Hepatocyte (in vitro differentiated cells): ENCODE data around the gene NIPSNAP2. TPM values are rescaled to one million over a fixed set of nuclear protein-coding genes. Genes with fewer than 3 reads are reported as not detected.

Experiments
- DNase-seq: peaks from one replicate; pipeline ENCODE4 v3.0.0-alpha.2; 2016; ENCODE audit warnings: low spot score
- H2AFZ ChIP-seq: fragments of 200-600 bp; sonication (generic); 2 replicates; pipeline ENCODE4 v1.6.0; 2016; ENCODE audit warnings: antibody characterized with exemption, mild to moderate bottlenecking
- H3K27ac ChIP-seq: fragments of 200-600 bp; sonication (generic); 2 replicates; pipeline ENCODE4 v1.5.1; 2016; ENCODE audit warnings: mild to moderate bottlenecking
- H3K27me3 ChIP-seq: fragments of 200-600 bp; sonication (generic); 2 replicates; pipeline ENCODE4 v1.6.1; 2016
- H3K36me3 ChIP-seq: fragments of 200-600 bp; sonication (generic); replicated peaks from 2 replicates; pipeline ENCODE4 v1.5.1; 2016; ENCODE audit warnings: low read depth; ENCODE audit not compliant: insufficient read depth
- H3K4me1 ChIP-seq: fragments of 200-600 bp; sonication (generic); 2 replicates; pipeline ENCODE4 v1.5.1; 2016; ENCODE audit warnings: mild to moderate bottlenecking, moderate library complexity; ENCODE audit not compliant: insufficient read depth
- H3K4me2 ChIP-seq: fragments of 200-600 bp; sonication (generic); 2 replicates; pipeline ENCODE4 v1.6.0; 2016
- H3K4me3 ChIP-seq: fragments of 200-600 bp; sonication (generic); 2 replicates; pipeline ENCODE4 v1.5.1; 2016; ENCODE audit warnings: mild to moderate bottlenecking
- H3K79me2 ChIP-seq: fragments of 200-600 bp; sonication (generic); 2 replicates; pipeline ENCODE4 v1.6.0; 2017; ENCODE audit warnings: mild to moderate bottlenecking
- H3K9me2 ChIP-seq: fragments of 200-600 bp; sonication (generic); replicated peaks from 2 replicates; pipeline ENCODE4 v1.6.0; 2017; ENCODE audit warnings: mild to moderate bottlenecking; ENCODE audit not compliant: insufficient read depth
- H3K9me3 ChIP-seq: fragments of 200-600 bp; sonication (generic); 2 replicates; pipeline ENCODE4 v1.5.1; 2016; ENCODE audit warnings: low read depth, mild to moderate bottlenecking
- H4K20me1 ChIP-seq: fragments of 200-600 bp; sonication (generic); 2 replicates; pipeline ENCODE4 v1.6.0; 2016; ENCODE audit warnings: mild to moderate bottlenecking; ENCODE audit not compliant: insufficient read depth, poor library complexity, severe bottlenecking
- EZH2 ChIP-seq: fragments of 200-600 bp; sonication (generic); IDR thresholded peaks from 2 replicates; pipeline ENCODE4 v1.6.1; 2016; ENCODE audit warnings: antibody characterized with exemption, mild to moderate bottlenecking, borderline replicate concordance
- EZH2phosphoT487 ChIP-seq: fragments of 200-600 bp; sonication (generic); IDR thresholded peaks from one replicate; pipeline ENCODE4 v1.6.1; 2018; ENCODE audit warnings: antibody characterized with exemption, mild to moderate bottlenecking, low read depth, moderate library complexity; ENCODE audit not compliant: unreplicated experiment, severe bottlenecking
- WGBS: methylation state at CpG from one replicate; pipeline ENCODE4 v1.1.6; 2016; ENCODE audit warnings: low lambda C conversion rate; ENCODE audit errors: missing lambda C conversion rate; 5-methylcytosine and 5-hydroxymethylcytosine counted together
- polyA plus RNA-seq: library from polyadenylated mRNA; unstranded; fragments of >200 nt; fragmentation: Nextera tagmentation; extraction: Ambion mirVana; gene quantifications from 2 replicates; pipeline ENCODE4 v1.2.1, GENCODE V29; 2016
- total RNA-seq: library from RNA; depleted of rRNA; stranded (reverse); fragments of >200 nt; gene quantifications from 2 replicates; pipeline ENCODE4 v1.2.3, GENCODE V29; 2014
- TF ChIP-seq, protein P1 (sequence below): fragments of 200-600 bp; sonication (generic); IDR thresholded peaks from 2 replicates; pipeline ENCODE4 v1.5.1; 2016; ENCODE audit warnings: antibody characterized with exemption, mild to moderate bottlenecking; ENCODE audit not compliant: poor library complexity

NIPSNAP2 gene
- total and polyA plus RNA-seq, 2 experiments from 2014 or later: 47.6 to 51.6 TPM

DNA sequence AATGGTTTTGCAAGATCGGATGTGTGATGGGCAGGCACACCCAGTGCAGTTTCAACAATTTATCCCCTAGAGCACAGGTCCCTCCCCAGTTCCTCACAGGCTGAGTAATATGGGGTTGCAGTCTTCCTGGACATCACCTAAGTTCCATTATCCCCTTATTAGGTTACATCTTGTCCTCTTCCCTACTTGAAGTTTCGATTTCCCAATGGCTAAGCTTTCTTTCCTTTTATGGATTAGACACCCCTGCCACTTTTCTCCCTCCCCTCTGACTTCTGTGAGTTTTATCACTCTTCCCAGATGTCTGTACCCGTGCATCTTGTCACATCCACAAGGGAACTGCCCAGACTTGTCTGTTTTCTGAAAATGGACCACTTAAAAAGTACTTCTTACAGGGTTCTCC, 2.4 kb upstream of the NIPSNAP2 start:
- TF ChIP-seq EZH2 (no peak), EZH2phosphoT487 (no peak)
- TF ChIP-seq, protein P1, sequence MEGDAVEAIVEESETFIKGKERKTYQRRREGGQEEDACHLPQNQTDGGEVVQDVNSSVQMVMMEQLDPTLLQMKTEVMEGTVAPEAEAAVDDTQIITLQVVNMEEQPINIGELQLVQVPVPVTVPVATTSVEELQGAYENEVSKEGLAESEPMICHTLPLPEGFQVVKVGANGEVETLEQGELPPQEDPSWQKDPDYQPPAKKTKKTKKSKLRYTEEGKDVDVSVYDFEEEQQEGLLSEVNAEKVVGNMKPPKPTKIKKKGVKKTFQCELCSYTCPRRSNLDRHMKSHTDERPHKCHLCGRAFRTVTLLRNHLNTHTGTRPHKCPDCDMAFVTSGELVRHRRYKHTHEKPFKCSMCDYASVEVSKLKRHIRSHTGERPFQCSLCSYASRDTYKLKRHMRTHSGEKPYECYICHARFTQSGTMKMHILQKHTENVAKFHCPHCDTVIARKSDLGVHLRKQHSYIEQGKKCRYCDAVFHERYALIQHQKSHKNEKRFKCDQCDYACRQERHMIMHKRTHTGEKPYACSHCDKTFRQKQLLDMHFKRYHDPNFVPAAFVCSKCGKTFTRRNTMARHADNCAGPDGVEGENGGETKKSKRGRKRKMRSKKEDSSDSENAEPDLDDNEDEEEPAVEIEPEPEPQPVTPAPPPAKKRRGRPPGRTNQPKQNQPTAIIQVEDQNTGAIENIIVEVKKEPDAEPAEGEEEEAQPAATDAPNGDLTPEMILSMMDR: no peak
- Histone ChIP-seq H3K27me3 (no peaks in the 10 kb centered on the region), H3K4me2 (no peak overlapping the region)

DNA sequence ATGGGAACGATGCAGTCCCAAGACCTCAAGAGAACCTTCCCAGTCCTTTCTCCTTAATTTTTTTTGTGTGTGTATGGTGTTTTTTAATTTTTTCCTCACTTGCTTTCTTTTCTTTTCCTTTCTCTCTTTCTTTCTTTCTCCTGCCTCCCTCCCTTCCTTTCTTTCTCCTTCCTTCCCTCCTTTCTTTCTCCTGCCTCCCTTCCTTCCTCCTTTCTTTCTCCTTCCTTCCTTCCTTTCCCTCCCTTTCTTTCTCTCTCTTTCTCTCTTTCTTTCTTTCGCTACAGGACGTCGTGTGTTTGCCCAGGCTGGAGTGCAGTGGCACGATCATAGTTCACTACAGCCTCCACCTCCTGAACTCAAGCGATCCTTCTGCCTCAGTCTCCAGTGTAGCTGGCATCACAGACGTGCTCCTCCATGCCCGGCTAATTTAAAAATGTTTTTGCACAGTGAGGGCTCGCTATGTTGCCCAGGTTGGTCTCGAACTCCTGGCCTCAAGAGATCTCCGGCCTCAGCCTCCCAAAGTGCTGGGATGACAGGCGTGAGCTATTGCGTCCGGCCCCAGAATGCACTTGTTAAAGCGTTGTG, 709 bp upstream of the NIPSNAP2 start:
- Histone ChIP-seq H3K27me3 (no peaks in the 10 kb centered on the region), H3K79me2 (peaks cover 40% of the 10 kb centered on the region), H4K20me1 (peaks cover 7% of the 10 kb centered on the region), H2AFZ (peak overlapping the region; percentile 78), H3K36me3 (no peaks in the 10 kb centered on the region), H3K4me1 (peaks cover 8% of the 10 kb centered on the region), H3K9me2 (no peaks in the 10 kb centered on the region), H3K9me3 (no peaks in the 10 kb centered on the region), H3K4me3 (no peak overlapping the region), H3K4me2 (peak overlapping the region; percentile 87), H3K27ac (peak overlapping the region; percentile 81)
- 88% methylated on average over 15 of the region's 15 CpGs for WGBS
- TF ChIP-seq EZH2: no peak
- TF ChIP-seq EZH2phosphoT487: no peak
- TF ChIP-seq, protein P1: no peak
- no peak for DNase-seq

More for the DNA sequence above, 2.4 kb upstream of the NIPSNAP2 start:
- no peaks in the 10 kb centered on the region for H3K9me2 ChIP-seq
- peaks cover 4% of the 10 kb centered on the region for H4K20me1 ChIP-seq
- WGBS: 85% methylated on average over 3 of the region's 3 CpGs
- H3K9me3 ChIP-seq: no peaks in the 10 kb centered on the region
- H3K79me2 ChIP-seq: peaks cover 23% of the 10 kb centered on the region
- no peak overlapping the region for H3K4me3 ChIP-seq
- H3K27ac ChIP-seq: no peak overlapping the region
- H3K4me1 ChIP-seq: peaks cover 8% of the 10 kb centered on the region
- no peak overlapping the region for H2AFZ ChIP-seq
- DNase-seq: no peak
- no peaks in the 10 kb centered on the region for H3K36me3 ChIP-seq

DNA sequence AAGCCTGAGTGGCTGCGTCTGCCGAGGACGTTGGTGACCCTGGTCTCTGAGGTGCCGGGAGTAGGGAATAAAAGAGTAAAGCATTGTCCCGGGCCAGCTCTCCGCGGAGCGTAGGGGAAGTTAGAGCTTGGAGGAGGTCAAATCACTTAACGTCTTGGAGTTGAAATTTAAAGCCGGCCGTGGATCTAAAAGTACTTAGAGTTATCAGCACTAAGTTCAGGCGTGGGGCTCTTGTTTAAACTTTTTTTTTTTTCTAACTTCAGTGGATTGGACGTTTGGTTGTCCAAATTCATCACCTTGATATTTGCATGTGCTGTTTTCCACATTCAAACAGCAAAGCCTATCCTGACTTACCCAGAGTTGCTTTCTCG, 700 bp downstream of the NIPSNAP2 start:
- Histone ChIP-seq H3K9me2 (no peaks in the 10 kb centered on the region), H3K27ac (peak overlapping the region; percentile 97), H4K20me1 (peaks cover 16% of the 10 kb centered on the region), H3K27me3 (no peaks in the 10 kb centered on the region), H3K4me2 (peak overlapping the region; percentile 81), H2AFZ (peak overlapping the region; percentile 78), H3K36me3 (no peaks in the 10 kb centered on the region), H3K4me1 (peaks cover 8% of the 10 kb centered on the region), H3K9me3 (no peaks in the 10 kb centered on the region), H3K79me2 (peaks cover 52% of the 10 kb centered on the region), H3K4me3 (peak overlapping the region; percentile 82)
- TF ChIP-seq, protein P1: no peak
- TF ChIP-seq EZH2phosphoT487 (no peak), EZH2 (no peak)
- 2% methylated on average over 14 of the region's 14 CpGs for WGBS
- no peak for DNase-seq
